ENCODE results near the gene SYCE1.

The SYCE1 gene

GRCh38 chr10:133509700-133510099 is 55.7 kb downstream of the SYCE1 start:
- no peak for TF ChIP-seq SIN3A (IDR thresholded peaks at IDR 0.05; ENCODE audit: borderline replicate concordance, insufficient read depth, low read length)
